A549 (cell line): ENCODE data around the gene STT3B.

ENCODE experiments used
- CHD2 ChIP-seq: fragments of 150-350 bp; IDR thresholded peaks from 2 replicates; pipeline ENCODE4 v1.6.1; 2014; ENCODE audit warnings: low read length; ENCODE audit not compliant: partially characterized antibody
- CHD4 ChIP-seq: fragments of 200-600 bp; sonication (generic); IDR thresholded peaks from 2 replicates; pipeline ENCODE4 v1.6.1; 2016; ENCODE audit warnings: antibody characterized with exemption, mild to moderate bottlenecking, borderline replicate concordance
- EP300 ChIP-seq, 2 experiments: fragments of >200 bp; sonication (Bioruptor Twin); formaldehyde crosslinking; IDR thresholded peaks; 2 replicates in 1 of 2; 3 replicates in 1 of 2; pipeline ENCODE4 v1.6.1; 2016 to 2017
- HDAC2 ChIP-seq: fragments of 200-600 bp; sonication (generic); IDR thresholded peaks from 2 replicates; pipeline ENCODE4 v1.6.1; 2016
- HOXA7 ChIP-seq: fragments of 250-450 bp; sonication (Bioruptor Pico); IDR thresholded peaks from 2 replicates; pipeline ENCODE4 v1.5.0; 2020; ENCODE audit warnings: mild to moderate bottlenecking, moderate library complexity
- JUN ChIP-seq, 2 experiments: fragments of >200 bp; sonication (Bioruptor Twin); formaldehyde crosslinking; IDR thresholded peaks; 2 replicates in 1 of 2; 3 replicates in 1 of 2; pipeline ENCODE4 v1.6.1; 2016 to 2017
- JUNB ChIP-seq: fragments of >200 bp; sonication (Bioruptor Twin); formaldehyde crosslinking; IDR thresholded peaks from 2 replicates; pipeline ENCODE4 v1.6.1; 2016
- KDM1A ChIP-seq: fragments of 200-600 bp; sonication (generic); IDR thresholded peaks from 2 replicates; pipeline ENCODE4 v1.6.1; 2016; ENCODE audit warnings: low read depth, mild to moderate bottlenecking
- MAFK ChIP-seq: fragments of 450-650 bp; IDR thresholded peaks from 2 replicates; pipeline ENCODE4 v1.6.1; 2014; ENCODE audit not compliant: partially characterized antibody
- PHF8 ChIP-seq: fragments of 200-600 bp; sonication (generic); IDR thresholded peaks from 2 replicates; pipeline ENCODE4 v1.6.1; 2016; ENCODE audit warnings: low read depth, mild to moderate bottlenecking, antibody characterized with exemption, moderate library complexity, borderline replicate concordance
- TF ChIP-seq, protein P1 (sequence below): fragments of >200 bp; sonication (Bioruptor Twin); formaldehyde crosslinking; IDR thresholded peaks from 3 replicates; pipeline ENCODE4 v1.5.1; 2016
- TF ChIP-seq, protein P2 (sequence below): fragments of 250-450 bp; sonication (Bioruptor Pico); IDR thresholded peaks from 2 replicates; pipeline ENCODE4 v1.5.0; 2021; ENCODE audit warnings: mild to moderate bottlenecking, moderate library complexity, borderline replicate concordance
- TF ChIP-seq, protein P3 (sequence below): fragments of 200-600 bp; sonication (generic); IDR thresholded peaks from 2 replicates; pipeline ENCODE4 v1.6.1; 2016; ENCODE audit warnings: antibody characterized with exemption, mild to moderate bottlenecking, moderate library complexity

DNA sequence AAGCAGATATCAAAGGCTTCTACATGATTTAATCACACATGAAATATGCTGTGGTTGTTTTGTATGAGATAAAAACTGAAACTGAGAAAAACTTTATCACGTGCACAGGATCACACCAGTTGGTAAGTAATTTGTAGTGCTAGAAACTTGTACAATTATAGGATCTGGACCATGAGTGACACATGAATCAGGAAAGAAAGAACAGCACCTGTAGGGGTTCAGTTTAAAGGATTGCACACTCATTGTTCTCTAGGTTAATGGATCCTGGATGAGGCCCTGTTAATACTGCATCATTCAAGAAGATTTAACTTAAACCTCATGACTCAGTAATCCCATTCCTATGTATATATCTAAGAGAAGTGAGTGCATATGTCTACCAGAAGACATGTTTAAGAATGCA is 87.9 kb downstream of the STT3B start:
- TF ChIP-seq, protein P1, sequence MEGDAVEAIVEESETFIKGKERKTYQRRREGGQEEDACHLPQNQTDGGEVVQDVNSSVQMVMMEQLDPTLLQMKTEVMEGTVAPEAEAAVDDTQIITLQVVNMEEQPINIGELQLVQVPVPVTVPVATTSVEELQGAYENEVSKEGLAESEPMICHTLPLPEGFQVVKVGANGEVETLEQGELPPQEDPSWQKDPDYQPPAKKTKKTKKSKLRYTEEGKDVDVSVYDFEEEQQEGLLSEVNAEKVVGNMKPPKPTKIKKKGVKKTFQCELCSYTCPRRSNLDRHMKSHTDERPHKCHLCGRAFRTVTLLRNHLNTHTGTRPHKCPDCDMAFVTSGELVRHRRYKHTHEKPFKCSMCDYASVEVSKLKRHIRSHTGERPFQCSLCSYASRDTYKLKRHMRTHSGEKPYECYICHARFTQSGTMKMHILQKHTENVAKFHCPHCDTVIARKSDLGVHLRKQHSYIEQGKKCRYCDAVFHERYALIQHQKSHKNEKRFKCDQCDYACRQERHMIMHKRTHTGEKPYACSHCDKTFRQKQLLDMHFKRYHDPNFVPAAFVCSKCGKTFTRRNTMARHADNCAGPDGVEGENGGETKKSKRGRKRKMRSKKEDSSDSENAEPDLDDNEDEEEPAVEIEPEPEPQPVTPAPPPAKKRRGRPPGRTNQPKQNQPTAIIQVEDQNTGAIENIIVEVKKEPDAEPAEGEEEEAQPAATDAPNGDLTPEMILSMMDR: no peak
- TF ChIP-seq, protein P2, sequence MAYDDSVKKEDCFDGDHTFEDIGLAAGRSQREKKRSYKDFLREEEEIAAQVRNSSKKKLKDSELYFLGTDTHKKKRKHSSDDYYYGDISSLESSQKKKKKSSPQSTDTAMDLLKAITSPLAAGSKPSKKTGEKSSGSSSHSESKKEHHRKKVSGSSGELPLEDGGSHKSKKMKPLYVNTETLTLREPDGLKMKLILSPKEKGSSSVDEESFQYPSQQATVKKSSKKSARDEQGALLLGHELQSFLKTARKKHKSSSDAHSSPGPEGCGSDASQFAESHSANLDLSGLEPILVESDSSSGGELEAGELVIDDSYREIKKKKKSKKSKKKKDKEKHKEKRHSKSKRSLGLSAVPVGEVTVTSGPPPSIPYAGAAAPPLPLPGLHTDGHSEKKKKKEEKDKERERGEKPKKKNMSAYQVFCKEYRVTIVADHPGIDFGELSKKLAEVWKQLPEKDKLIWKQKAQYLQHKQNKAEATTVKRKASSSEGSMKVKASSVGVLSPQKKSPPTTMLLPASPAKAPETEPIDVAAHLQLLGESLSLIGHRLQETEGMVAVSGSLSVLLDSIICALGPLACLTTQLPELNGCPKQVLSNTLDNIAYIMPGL (CRISPR knock-in tag): no peak
- TF ChIP-seq EP300 (IDR thresholded peaks at IDR 0.05): no peak
- TF ChIP-seq PHF8: no peak
- TF ChIP-seq HDAC2: no peak
- TF ChIP-seq JUN (IDR thresholded peaks at IDR 0.05): no peak
- no peak for TF ChIP-seq CHD2
- no peak for TF ChIP-seq MAFK
- no peak for TF ChIP-seq JUNB
- no peak for TF ChIP-seq CHD4
- TF ChIP-seq HOXA7 (CRISPR knock-in tag): no peak
- TF ChIP-seq, protein P3, sequence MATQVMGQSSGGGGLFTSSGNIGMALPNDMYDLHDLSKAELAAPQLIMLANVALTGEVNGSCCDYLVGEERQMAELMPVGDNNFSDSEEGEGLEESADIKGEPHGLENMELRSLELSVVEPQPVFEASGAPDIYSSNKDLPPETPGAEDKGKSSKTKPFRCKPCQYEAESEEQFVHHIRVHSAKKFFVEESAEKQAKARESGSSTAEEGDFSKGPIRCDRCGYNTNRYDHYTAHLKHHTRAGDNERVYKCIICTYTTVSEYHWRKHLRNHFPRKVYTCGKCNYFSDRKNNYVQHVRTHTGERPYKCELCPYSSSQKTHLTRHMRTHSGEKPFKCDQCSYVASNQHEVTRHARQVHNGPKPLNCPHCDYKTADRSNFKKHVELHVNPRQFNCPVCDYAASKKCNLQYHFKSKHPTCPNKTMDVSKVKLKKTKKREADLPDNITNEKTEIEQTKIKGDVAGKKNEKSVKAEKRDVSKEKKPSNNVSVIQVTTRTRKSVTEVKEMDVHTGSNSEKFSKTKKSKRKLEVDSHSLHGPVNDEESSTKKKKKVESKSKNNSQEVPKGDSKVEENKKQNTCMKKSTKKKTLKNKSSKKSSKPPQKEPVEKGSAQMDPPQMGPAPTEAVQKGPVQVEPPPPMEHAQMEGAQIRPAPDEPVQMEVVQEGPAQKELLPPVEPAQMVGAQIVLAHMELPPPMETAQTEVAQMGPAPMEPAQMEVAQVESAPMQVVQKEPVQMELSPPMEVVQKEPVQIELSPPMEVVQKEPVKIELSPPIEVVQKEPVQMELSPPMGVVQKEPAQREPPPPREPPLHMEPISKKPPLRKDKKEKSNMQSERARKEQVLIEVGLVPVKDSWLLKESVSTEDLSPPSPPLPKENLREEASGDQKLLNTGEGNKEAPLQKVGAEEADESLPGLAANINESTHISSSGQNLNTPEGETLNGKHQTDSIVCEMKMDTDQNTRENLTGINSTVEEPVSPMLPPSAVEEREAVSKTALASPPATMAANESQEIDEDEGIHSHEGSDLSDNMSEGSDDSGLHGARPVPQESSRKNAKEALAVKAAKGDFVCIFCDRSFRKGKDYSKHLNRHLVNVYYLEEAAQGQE: no peak
- TF ChIP-seq KDM1A: no peak
